SH-SY5Y (cell line): ENCODE results near the gene MTHFD1L.

Experiments used
- GATA2 ChIP-seq: IDR thresholded peaks from 2 replicates; pipeline ENCODE4 v1.6.1; 2011; ENCODE audit warnings: mild to moderate bottlenecking, low read depth, low read length
- GATA3 ChIP-seq: IDR thresholded peaks from 2 replicates; pipeline ENCODE4 v1.6.1; 2011; ENCODE audit warnings: low read depth, mild to moderate bottlenecking, low read length, moderate library complexity

GRCh38 chr6:151021896-151022295, 156.4 kb downstream of the MTHFD1L start:
- TF ChIP-seq GATA3 (no peak), GATA2 (no peak)
